HG02943 (cell line): ENCODE measurements around the gene NEK1.
"Not testable (repeated sequence)": the region's sequence is repeated elsewhere in the genome, so short reads cannot be mapped to it uniquely, and the experiment has no call there.

Source experiments
- ATAC-seq: cut with Tn5 transposase; IDR thresholded peaks from one replicate; pipeline ENCODE4 v1.9.1; 2021; ENCODE audit warnings: mild to moderate bottlenecking, low read depth, moderate library complexity; ENCODE audit not compliant: unreplicated experiment

The NEK1 gene

DNA sequence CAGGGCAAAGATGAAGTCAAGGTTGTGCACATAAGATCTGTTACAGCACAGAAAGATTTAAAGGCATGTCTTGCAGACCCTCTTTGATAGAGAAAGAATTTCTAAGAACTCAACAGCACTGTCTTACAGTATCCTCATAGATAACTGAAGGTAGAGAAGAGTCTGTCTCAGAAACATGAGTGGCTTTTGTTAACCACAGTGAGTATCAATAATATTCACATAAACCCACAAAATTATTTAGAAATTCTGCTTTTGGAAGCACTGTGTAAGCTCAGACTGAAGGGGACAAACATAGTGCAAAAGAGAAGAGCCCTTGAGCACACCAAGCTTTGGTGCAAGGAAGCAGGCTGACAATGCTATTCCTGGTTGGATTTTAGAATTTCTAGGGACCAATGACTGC is 175.6 kb downstream of the NEK1 start:
- ATAC-seq = no peak

DNA sequence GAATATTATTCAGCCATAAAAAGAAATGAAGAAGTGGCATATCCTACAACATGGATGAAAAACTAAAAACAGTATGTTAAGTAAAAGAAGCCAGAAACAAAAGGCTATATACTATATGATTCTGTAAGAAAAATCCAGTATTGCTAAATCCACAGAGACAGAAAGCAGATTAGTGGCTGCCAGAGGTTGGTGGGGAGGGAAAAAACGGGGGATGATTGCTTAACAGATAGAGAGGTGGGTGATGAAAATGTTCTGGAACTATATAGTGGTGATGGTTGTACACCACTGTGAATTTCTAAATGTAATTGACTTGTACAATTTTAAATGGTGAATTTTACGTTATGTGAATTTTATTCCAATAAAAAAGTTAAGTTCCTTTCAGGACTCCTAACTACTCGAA is 184.0 kb downstream of the NEK1 start:
- ATAC-seq = no peak

GRCh38 chr4:169427727-169428126 is 184.7 kb downstream of the NEK1 start:
- not testable (repeated sequence) for ATAC-seq

GRCh38 chr4:169420291-169420690 is 192.1 kb downstream of the NEK1 start:
- no peak for ATAC-seq

- no peak for ATAC-seq
Observed at GRCh38 chr4:169418846-169419245, 193.5 kb downstream of the NEK1 start.

GRCh38 chr4:169417629-169418282 is 194.6 kb downstream of the NEK1 start:
- ATAC-seq = no peak

DNA sequence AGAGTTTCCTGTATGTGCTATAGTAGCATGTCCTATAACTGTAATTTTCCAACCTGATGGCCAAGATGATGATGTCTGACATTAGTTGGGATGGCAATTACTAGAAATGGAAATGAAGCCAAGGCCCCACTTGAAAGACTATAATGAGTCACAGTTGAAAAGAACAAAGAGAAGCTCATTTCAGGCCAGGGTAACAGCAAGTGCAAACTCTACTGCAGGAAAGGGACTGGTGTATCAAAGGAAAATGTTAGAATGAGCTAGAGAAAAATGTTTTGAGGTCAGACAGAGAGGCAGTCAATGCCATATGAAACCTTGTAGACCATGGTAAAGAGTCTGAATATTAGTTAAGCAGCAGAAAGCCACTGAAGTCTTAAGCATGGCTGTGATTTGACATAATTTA is 195.4 kb downstream of the NEK1 start:
- no peak for ATAC-seq

DNA sequence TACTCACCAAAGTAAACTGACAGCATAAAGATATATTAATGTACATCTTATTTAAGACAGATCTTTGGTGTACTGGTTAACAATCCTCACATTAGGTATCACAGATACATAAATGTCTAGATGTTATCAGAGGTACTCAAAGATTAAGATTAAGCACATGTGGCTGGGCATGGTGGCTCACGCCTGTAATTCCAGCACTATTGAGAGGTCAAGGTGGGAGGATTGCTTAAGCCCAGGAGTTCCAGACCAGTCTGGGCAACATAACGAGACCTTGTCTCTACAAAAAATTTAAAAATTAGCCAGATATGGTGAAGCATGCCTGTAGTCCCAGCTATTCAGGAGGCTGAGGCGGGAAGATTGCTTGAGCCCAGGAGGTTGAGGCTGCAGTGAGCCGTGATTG is 195.9 kb downstream of the NEK1 start:
- ATAC-seq = no peak

GRCh38 chr4:169414913-169415312 is 197.5 kb downstream of the NEK1 start:
- no peak for ATAC-seq

GRCh38 chr4:169412046-169412445 is 200.3 kb downstream of the NEK1 start:
- ATAC-seq = no peak

DNA sequence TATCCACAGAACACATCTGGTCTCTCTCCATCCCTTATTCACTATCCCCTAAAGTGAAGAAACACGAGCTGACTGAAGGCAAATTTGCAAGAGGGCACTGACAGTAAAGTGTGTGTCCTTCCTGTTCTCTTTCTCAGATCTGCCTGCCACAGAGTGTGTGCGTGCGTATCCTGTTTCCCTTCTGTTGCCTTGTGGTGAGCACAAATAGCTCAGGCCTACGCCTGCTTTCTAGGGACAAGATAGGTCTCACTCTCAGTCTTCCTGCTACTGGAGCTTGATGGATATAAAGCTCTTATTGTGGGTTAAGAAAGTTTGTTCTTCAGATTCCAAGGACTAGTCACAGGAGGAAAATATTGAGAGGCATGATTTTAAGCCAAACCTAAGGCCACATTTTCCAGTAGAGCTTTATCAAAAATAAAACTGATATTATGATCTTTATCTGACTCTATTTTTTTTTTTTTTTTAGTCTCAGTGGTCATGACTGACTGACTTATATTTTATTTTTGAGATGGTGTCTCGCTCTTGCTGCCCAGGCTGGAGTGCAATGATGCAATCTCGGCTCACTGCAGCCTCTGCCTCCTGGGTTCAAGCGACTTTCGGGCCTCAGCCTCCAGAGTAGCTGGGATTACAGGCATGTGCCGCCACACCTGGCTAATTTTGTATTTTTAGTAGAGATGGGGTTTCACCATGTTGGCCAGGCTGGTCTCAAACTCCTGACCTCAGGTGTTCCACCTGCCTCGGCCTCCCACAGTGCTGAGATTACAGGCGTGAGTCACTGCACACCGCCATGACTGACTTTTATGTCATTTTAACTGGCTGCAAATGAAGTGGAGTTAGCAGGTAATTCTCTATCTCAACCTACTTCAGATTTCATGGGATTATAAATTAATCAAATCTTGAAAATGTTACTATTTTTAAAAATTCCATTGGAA is 201.3 kb downstream of the NEK1 start:
- peak; percentile 99 for ATAC-seq

- ATAC-seq = no peak
Observed at GRCh38 chr4:169407217-169407845, 205.1 kb downstream of the NEK1 start.

DNA sequence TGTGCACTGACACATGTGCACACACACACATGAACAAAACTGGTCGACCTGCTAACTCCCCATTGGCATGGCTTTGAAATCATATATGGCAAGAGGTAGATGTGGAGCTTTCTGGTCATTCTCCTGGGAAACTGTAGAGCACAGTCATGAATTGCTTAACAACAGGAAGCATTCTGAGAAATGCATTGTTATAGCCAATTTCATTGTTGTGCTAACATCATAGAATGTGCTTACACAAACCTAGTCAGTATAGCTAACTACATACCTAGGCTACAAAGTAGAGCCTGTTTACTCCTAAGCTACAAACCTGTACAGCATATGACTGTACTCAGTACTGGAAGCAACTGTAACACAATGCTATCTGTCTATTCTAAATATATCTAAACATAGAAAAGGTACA is 207.4 kb downstream of the NEK1 start:
- no peak for ATAC-seq

DNA sequence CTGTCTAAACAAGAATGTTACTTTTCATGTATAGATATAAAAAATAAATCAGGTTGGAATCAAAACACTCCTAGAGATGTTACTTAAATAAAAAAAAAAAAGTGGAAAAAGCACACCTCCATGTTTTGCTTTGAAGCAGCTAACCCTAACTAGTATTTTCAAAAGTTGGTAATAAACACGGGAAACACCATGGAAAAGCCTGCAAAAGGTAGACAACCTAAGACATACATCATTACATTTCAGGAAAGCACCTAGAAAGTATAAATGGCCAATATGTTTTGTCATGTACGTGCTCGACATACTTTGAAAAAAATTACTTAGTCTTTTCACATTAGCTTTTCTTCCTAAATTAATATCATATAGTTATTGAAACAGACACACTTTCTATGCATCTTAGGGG is 211.6 kb downstream of the NEK1 start:
- no peak for ATAC-seq

DNA sequence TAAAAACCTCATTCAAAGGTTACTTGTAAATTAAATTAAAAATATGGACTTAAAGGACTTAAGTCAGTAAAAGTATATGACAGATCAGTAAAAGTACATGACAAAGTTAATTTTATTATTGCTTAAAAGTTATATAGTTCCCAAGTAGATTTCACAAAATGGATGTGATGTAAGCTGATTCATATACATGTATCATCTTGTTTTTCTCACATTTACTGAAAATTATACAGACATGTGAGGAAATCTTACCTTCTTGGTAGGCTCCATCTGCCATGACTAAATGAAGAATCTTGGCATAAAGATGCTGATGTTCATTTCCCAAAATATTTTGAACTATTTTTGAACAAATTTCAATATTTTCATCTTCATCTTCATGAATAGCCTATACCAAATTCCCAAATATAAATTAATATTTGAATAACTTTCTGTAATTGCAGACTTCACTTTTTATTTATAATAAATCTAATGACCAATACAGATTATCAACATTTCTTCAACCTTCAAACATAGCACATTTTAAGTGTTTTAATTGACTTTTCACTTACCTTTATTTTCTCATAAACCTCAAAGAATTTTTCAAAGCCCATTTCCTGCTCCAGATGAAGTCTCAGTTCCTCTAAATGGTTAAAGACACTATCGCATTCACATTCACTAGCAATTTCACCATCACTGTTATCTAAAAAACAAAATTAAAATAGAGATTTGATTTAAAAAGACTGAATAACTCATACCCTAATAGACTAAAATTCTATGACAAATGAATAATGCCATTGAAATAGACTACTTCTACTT is 212.2 kb downstream of the NEK1 start:
- no peak for ATAC-seq

DNA sequence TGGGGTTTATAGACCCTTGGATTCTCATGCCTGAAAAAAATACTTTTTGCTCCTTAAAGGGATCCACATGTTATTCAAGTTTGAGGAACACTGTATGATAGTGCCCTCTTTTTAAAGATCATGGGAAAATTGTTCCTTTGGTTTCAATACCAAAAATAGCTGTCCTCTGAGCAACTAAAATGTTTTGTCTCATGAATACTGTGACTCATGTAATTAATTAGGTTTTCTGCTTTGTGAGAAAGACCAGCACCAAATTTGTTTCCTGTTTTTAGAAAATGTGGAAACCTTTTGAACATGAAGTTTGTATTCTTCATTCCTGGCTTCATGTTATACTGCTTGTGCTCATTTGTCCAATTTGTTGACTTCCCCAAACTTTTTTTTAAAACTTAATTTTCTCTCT is 214.1 kb downstream of the NEK1 start:
- no peak for ATAC-seq

GRCh38 chr4:169397762-169398161 is 214.6 kb downstream of the NEK1 start:
- no peak for ATAC-seq

- no peak for ATAC-seq
Observed at GRCh38 chr4:169385376-169385775, 227.0 kb downstream of the NEK1 start.

DNA sequence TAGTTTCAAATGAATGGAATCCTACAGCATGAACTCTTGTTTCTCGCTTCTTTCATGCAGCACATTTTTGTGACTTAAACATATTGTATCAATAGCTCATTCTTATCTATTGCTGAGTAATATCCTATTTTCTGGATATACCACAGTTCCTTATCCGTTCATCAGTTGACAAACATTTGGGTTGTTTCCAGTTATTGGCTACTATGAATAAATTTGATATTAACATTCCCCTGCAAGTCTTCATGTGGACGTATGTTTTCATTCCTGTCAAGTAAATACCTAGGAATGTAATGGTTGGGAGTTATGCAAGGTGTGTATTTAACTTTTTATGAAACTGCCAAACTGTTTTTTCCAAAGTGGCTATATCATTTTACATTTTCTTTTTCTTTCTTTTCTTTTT is 227.6 kb downstream of the NEK1 start:
- ATAC-seq = no peak

DNA sequence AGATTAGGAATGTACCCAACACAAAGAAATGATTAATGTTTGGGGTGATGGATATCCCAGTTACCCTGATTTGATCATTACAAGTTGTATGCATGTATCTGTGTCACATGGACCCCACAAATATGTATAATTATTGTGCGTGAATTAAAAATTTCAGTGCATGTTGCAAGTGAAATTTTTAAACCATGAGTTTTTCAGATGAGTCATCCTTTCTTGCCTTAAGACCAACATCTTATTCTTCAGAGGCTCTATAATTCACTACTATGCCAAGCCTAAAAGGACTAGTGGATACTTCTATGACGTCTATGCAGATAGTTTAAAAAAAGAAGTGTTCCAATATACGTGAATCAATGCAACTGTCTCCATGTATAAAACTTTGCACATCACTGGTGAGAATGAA is 228.7 kb downstream of the NEK1 start:
- ATAC-seq = no peak

- ATAC-seq = no peak
Observed at GRCh38 chr4:169379688-169380087, 232.7 kb downstream of the NEK1 start.
